T-helper 22 cell (primary cell): ENCODE results near the gene ZPLD1.

Experiments
- DNase-seq: peaks from one replicate; pipeline ENCODE4 v3.0.0-alpha.2; 2020; ENCODE audit warnings: low read depth

The ZPLD1 gene

DNA sequence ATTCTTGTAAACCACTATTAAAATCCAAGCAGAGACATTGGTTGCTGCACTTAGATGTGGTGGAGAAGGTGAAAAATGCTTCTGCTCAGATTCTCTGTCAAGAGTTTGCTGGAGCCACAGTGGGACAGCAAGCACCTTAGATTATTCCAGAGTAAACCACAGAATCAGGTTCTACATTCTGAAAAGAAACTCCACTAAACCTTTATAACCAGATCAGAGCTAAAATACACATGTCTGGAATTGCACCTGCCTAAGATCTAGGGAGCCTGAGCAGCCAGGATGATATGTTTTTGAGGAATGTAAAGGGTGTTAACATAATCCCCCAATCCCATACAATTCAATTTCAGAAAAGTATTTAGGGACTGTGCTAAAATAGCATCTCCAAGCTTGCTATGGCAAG, at the start of gene ZPLD1:
Gene ZPLD1 (plus strand): TSS at position 301 of the 400 bp plus-strand sequence. CDS start 3,473 bp downstream, outside the sequence.
- no peak for DNase-seq

DNA sequence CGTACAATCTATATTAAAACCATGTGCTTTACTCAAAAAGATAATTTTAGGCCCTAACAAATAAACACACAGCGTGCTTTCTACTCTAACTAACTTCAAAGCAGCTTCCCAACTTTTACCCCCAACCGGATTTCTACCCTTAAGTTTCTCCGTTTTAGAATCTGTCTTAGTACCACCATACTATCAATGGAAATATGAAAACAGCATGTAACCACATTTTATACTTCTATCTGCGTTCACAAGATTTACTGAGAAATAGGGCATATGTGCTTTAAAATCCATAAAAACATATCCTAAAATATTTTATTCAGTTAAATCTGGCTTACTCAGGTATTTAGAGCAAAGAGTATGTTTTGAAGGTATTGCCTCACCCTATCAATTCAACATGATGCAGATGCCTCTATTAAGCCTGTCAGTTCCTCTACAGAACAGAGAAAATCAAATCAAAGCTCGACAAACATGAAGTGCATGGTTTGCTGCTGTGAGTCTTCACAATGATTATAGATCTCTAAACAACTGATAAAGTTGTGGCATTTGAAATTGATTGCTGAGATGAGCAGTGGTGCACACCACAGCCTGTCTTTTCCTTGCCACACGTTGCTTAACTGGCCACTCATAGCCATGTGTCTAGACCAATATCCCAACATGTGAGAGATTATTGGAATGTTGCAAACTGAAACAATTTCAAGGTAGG, 44.5 kb upstream of the ZPLD1 start:
- no peak for DNase-seq

DNA sequence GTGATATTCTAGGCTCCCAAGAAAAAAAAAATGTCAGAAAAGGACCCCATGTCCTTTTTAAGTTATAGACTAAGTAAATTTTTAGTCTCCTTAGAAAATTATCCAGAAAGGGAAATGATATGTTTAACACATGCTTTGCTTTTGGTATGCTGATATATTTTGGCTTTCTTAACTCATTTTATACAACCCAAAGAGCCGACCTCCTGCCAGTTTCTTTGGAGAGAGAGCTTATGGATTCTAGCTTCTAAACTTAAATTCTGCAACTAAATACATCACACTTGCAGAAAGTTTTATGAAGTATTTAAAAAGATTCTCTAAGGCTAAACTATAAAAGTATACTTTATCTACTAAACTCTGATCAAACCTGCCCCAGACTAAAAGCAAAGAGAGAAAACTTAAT, 43.9 kb upstream of the ZPLD1 start:
- DNase-seq: no peak

DNA sequence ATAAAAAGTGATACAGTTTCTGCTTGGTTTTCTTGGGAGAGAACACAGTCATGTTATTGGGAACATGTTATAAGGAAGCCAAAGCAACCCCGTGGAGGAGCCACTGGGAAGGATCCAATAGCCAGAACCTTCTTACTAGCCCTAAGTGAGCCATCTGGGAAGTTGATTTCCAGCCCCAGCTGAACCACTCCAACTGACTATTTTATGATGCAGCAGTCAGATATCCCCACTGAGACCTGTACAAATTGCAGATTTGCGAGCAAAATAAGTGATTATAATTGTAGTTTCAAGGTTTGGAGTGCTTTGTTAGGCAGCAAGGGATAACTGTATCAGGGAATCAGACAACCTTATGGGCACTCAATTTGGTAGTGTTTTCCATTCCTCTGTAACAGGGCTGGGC, 43.3 kb upstream of the ZPLD1 start:
- DNase-seq: no peak

DNA sequence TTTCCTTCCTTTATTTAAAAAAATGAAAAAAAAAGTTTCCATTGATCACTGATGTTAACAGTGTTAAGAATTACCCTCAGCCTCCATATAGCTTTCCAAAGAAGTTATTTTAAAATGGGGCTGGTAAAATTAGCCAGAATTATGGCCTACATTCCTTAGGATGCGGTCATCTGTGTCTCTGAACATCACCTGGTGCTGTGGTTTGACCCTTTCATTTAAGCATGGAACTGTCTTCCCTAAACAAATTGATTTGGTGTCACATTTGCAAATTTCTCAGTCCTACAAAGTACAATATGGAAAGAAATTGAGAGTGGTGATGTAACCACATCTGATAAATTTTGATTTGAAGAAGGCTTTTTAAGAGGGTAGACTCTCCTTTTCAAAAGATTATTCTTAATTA, 40.3 kb upstream of the ZPLD1 start:
- DNase-seq: no peak

DNA sequence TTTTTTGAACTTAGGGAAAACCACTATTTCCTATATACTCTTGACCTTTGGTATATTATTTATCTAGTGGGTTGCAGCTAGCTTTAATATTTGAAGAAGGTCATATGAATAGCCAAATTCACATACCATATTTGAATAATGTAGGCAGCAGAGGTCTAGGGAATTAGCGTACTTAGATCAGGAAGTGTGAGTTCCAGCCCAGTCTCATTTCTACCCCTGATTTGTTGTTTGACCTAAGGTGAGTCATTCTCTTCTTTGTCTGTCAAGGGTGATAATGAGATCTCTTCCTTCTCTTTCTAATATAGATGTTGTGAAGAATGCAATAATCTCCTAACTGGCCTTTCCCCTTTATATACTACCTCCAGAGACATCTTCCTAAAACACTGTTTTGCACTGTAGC, 36.6 kb upstream of the ZPLD1 start:
- DNase-seq: no peak

DNA sequence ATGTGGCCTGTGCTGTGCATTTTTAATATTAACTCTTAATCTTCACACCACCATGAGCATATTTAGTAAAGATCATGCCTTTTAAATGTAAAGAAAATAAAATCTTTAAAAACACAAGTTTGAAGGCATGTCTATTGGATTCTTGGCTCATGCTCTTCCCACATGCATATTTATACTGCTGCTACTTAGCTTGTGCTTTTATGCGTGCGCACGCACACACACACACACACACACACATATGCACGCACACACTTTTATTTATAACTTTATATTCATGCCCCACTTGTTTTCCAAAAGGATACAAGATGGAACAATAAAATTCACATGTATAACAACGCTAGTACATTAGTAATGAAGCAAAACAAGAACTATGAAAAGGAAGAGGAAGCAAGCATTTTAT, 36.1 kb upstream of the ZPLD1 start:
- no peak for DNase-seq

DNA sequence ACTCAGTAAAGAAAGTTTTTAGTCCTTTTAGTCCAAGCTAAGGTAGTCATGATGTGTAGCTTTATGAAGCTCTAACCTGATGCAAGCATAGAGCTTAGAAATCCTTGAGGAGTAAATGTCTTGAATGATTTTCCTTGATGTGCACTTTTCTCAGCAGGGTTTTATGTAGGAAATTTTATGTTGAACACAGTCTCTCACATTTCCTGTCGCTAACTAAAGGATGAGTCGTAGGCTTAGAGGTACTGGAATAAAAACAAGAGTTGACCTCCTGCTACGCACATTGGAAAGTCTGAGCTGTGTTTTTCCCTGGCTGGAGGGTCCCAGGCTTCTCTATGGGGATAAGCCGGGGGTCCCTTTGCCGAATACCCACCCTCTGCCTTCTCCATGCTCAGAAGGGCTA, 34.7 kb upstream of the ZPLD1 start:
- DNase-seq: no peak

DNA sequence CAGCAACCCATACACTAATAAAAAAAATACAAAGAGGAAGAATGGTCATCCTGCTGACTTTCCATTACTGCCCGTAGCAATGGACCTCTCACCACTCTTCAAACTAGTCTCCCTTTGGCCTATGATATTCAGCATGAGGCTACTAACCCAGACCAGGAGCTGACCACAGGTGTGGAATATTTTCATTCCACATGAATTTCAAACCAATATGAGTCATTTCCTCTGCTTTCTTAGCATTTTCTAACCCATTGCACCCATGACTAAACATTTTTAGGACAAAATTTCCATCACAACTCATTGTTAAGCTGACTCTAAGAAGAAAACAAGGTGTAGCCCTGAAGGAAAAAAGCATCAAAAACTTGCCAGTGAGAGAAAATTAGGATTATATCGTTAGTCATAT, 34.0 kb upstream of the ZPLD1 start:
- DNase-seq: no peak

DNA sequence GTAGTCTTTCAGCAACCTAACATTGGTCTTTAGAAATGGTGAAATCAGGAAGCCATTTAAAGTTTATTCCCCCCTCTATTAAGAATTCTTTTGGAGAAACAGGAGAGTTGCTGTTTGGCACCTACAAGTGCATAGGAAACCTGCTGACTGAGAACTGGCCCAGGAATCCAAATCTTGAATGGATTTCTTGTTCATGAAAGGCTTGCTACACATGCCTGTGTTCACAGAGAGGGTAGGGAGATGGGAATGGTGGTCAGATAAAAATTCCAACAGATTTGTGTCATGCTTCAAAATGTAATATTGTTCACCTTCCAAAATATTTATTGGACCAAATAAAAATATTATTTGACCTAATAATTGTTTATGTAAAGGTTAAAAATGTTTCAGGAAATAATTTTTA, 24.2 kb upstream of the ZPLD1 start:
- no peak for DNase-seq

DNA sequence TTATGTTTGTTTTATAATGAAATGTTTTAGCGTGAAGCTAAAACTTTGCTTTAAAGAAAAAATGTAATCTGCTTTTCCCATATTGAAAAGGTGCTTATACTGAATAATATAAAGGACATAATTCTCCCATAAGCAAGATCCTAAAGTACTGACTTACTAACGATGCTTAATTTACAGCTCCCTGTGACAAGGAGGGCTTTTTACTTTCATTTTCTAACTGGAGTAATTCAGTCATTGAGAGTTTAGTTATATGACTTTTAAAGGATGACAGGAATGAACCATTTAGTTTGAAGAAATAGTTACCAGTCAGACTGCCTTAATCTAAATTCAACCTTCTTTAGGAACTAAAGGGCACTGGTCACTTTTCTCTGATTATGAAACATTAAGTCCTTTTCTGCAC, 19.3 kb upstream of the ZPLD1 start:
- DNase-seq: no peak

DNA sequence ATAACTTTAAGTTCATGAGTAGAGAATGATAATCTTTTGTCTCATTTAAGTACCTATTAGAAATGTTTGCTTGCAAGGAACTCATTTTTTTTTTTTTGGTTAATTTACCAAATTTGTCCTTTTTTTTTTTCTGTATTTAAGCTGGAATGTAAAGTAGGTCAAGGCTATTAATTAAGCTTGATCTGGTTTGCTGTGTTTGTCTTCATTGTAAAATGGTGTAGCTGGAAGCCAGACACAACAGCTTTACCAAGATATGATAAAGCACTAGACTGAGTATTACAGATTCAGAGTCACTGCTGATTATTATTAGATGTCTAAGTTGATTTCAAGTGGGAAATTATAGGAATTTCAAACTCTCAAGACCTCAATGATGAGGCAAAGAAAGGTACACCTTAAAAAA, 15.0 kb upstream of the ZPLD1 start:
- no peak for DNase-seq

DNA sequence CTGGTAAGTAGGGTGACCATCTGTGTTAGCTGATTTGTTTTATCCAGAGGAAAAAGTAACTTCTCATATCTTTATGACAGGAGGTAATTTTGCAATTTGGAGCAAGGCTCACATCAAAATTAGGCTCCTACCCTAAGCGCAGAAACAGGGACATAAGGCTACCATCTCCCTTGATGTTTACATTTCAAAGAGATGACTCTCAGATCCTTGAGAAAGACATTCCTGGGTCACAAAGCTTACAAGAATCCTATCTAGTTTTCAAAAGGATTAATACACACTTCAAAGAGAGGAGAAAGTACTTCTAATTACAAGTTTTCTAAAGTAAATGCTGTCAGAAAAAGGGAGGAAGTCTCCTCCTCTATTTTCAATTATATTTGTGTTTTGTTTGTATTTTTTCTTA, 7.0 kb downstream of the ZPLD1 start:
- no peak for DNase-seq

DNA sequence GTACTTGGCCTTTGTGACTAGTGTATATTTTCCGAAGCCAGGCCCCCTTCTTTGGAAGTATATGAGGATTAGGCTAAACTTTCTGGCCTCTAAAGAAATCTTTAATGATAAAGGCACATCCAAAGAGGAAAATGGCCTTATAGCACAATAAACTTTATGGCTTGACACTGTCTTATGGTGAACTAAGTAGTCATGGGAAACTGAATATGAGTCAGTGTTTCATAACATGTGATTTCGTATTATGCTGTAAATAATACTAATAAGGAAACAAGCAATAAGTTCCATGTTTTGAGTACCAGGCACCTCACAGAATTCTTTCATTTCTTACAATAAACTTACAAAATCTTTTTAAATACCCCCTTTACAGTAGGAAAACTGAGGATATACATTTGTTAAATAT, 8.2 kb downstream of the ZPLD1 start:
- DNase-seq: no peak

DNA sequence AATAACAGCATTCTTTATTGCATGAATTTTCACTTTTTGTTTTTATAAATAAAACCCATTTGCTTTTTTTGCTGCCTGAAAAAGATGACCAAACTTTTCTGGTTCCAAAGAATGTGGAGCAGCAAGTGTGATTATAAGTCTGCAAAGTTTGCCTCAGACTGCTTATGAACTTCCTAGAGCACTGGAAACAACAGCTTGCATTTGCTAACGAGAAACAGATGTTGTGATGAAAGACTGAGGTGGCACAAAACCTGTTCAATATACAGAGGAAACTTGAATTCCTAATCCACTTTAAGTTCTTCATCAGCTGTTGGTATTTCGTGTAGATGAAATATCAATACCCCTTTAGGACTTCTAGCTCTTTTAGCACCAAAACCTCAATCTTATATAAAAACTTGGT, 9.3 kb downstream of the ZPLD1 start:
- DNase-seq: no peak

DNA sequence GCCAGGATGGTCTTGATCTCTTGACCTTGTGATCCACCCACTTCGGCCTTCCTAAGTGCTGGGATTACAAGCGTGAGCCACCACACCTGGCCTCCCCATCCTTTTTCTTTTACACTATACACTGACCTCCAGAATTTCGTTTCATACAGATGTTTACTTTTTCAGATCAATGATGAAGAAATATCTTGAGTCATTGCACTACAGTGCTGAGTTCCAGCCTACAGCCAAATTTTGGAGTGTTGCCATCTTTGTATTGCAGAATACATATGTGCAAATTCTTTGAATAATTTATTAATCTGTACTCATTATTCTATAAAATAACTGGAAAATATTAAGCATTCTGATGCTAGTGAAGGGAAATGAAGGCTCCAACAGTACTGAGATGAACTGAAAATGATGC, 12.5 kb downstream of the ZPLD1 start:
- DNase-seq: no peak

DNA sequence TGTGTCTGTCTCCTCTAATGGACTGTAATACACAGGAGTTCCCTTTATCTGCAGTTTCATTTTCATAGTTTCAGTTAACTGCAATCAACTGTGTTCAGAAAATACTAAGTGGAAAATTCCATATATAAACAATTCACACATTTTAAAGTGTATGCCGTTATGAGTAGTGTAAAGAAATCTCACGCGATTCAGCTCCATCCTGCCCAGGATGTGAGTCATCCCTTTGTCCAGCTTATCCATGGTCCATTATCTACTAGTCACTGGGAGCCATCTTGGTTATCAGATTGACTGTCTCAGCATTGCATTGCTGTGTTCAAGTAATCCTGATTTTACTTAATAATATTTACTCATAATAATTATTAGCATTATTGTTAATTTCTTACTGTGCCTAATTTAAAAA, 14.5 kb downstream of the ZPLD1 start:
- no peak for DNase-seq

DNA sequence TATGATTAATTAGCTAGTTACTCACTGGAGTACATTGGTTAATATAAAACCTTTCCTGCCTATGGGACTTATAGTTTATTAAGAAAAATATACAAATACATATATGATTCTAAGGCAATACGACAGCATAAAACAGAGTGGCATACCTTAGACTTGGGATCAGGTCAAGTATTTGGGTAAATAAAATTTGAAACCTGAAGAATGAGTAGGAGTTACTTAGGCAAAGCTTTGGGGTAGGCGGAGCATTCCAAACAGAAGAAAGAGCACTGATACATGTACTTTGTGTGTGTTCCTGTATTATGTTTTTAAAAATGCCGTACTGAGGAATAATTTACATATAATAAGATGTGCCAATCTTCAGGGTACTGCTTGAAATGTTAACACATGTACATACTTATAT, 15.1 kb downstream of the ZPLD1 start:
- no peak for DNase-seq

DNA sequence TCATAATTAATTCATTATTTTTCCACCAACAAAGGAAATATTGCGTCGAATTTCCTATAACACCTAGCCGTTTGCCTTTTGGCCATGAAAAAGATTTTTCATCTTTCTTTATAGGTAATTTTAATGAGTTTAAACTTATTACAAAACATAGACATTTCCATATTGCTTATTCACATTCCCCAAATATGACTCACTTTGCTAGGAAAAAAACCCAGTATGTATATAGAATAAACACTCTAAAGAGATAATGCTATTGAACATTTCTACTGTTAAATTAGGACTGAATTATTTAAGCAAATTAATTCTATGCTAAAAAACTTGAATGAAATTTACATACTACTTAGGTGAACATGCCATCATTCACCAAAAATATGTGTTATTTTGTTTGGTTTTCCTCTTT, 16.2 kb downstream of the ZPLD1 start:
- no peak for DNase-seq

DNA sequence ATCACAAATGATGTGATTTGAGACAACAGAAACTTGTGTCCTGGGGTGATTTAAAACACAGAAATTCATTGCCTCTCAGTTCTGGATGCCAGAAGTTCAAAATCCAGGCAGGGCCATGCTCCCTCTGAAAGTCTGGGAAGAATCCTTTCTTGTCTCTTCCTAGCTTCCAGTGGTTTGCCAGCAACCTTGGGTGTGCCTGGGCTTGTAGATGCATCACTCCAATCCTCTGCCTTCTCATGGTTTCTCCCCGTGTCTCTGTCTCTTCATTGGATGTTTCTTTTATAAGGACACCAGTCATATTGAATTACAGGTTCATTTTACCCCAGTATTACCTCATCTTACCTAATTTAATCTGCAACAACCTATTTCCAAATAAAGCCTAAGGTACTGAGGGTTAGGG, 16.7 kb downstream of the ZPLD1 start:
- DNase-seq: no peak

DNA sequence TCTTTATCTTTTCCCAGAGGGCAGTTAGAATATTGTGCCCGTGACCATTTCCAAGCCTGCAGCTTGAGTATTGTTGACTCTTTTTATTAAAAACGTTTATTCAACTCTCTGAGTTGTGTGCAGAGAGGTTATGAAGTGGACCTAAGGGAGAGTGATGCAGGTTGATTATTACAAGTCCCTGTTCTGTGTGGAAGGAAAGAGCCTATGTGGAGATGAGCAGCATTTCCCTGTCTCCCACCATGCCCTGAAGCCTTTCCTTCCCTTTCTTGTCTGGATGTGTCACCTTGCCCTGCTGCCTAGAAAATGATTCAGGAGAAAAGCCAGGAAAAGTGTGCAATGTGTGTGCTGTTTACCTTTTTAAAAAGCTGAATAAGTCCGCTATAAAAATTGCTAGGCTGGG, 19.4 kb downstream of the ZPLD1 start:
- no peak for DNase-seq

DNA sequence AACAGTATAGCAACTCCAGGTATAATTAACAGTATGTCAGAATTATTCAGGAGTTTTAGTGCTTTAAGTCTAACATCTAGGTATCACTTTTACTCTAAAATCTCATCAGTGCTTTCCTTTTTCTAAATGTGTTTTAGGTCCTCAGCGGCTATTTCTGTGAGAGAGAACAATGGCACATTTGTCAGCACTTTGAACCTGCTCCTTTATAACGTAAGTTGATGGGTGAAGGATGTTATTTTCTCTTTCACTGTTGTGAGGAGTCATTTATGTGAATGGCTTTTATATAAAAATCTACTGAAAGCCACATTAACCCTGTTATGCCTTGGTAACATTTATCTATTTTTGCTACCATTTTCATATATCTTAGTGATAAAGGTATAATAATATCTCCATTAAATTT, 22.8 kb downstream of the ZPLD1 start:
- no peak for DNase-seq

DNA sequence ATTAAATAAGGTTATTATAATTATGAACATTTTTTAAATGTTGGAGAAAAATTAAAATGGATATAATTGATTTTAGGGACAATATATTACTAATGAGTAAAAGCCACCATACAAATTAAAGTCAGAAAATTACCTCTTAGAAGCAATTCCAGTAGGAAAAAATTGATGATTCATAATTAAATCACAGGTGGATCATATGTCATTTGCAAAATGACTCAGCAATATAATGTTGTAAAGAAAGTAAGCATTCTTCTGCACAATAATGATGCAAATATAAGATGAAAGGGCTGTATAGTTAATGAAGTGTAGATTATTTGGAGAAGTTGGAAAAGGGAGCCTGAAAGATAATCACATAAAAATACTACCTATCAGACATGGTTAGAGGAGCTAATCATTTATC, 25.8 kb downstream of the ZPLD1 start:
- no peak for DNase-seq

DNA sequence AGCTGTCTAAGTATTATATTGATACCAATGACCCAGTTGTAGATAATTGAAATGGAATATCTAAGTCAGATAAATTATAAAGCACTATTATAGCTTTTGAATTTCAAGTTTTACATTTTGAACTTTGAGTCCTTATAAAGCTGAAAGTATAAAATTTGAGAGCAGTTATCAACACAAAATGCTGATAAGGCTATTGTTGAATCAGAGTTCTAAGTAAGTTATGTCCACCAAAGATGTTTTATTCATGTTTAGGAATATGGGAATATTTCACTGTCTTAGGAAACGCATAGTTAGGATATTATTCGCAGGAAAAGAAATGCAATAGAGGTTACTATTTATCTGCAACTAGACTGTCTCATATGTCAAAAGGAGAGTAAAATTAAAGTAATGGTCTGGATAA, 29.4 kb downstream of the ZPLD1 start:
- no peak for DNase-seq

DNA sequence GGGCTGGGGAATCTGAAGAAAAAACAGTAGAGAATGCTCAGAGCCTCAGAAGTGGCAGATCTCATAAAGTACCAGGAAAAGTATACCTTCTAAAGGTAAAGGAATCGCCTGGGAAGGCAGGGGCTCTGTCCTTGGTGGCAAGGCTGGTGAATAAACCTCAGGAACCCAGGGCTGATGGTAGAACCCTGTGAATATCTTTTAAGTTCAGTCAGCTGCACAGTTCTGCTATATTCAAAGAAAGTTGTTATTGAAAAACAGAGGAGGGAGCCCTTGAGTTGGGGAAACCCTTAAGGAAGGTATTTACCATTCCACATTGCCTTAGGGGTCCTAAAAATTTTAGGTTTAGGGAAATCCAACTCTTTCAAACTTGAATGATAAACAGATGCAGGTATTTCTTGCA, 31.2 kb downstream of the ZPLD1 start:
- no peak for DNase-seq
